WI38 (cell line): Measurements from ENCODE around the gene ZNF549.
"Not testable (repeated sequence)": the region's sequence is repeated elsewhere in the genome, so short reads cannot be mapped to it uniquely, and the experiment has no call there.

Experiments used
- H3K4me3 ChIP-seq: 2 replicates; pipeline ENCODE4 v1.5.1; 2011; ENCODE audit warnings: low read depth, mild to moderate bottlenecking, control low read depth, low read length
- CTCF ChIP-seq: IDR thresholded peaks from 2 replicates; pipeline ENCODE4 v1.5.1; 2012; ENCODE audit warnings: low read depth, mild to moderate bottlenecking, control low read depth, low read length

ZNF549 gene

GRCh38 chr19:57527136-57527881 is at the start of gene ZNF549:
ZNF549 (plus strand) TSS chr19:57527356; CDS start chr19:57527574, 218 bp downstream.
- peak within 1 kb of the TSS; percentile 100 for H3K4me3 ChIP-seq
- no peak for TF ChIP-seq CTCF

- H3K4me3 ChIP-seq: peak within 1 kb of the TSS; percentile 87
These were observed 39.5 kb upstream of the ZNF549 start, which contains the start of gene ZNF419 for GRCh38 chr19:57487477-57488298. ZNF419 (plus strand) TSS chr19:57487750; CDS start chr19:57487951, 201 bp downstream.

- H3K4me3 ChIP-seq: peak overlapping the region; percentile 57
These were observed 38.9 kb upstream of the ZNF549 start for GRCh38 chr19:57488299-57488644.

- H3K4me3 ChIP-seq: not testable (repeated sequence)
These were observed 27.9 kb upstream of the ZNF549 start for GRCh38 chr19:57499332-57499679.

GRCh38 chr19:57499680-57500395 is 27.3 kb upstream of the ZNF549 start, which contains the start of gene ZNF773:
ZNF773 (plus strand) TSS chr19:57499938; CDS start chr19:57500081, 143 bp downstream.
- H3K4me3 ChIP-seq: peak within 1 kb of the TSS; percentile 72

- peak overlapping the region; percentile 61 for H3K4me3 ChIP-seq
These were observed 26.8 kb upstream of the ZNF549 start for GRCh38 chr19:57500400-57500799.

GRCh38 chr19:57506163-57506562 is 21.0 kb upstream of the ZNF549 start:
- no peak overlapping the region for H3K4me3 ChIP-seq
- no peak for TF ChIP-seq CTCF

- TF ChIP-seq CTCF: no peak
- no peak overlapping the region for H3K4me3 ChIP-seq
These were observed 15.7 kb upstream of the ZNF549 start for GRCh38 chr19:57511484-57511883.

GRCh38 chr19:57512845-57513244 is 14.3 kb upstream of the ZNF549 start:
- TF ChIP-seq CTCF: no peak
- no peak overlapping the region for H3K4me3 ChIP-seq
